SK-N-SH (cell line): ENCODE results near the gene UBALD1. TPM values are rescaled to one million over a fixed set of nuclear protein-coding genes. Genes with fewer than 3 reads are reported as not detected.

Source experiments
- CTCF ChIA-PET: fragments of 300-600, 350-600 bp; formaldehyde crosslinking; extraction: SDS; loops from one replicate; lab custom pipeline; 2021; lab: Yijun Ruan, JAX
- POLR2A ChIA-PET: fragments of 350-600 bp; sonication (Branson Sonifier 250); formaldehyde crosslinking; extraction: SDS; loops from one replicate; lab custom pipeline; 2020; ENCODE audit warnings: antibody characterized with exemption, inconsistent platforms; lab: Yijun Ruan, JAX
- DNase-seq: peaks from one replicate; pipeline ENCODE4 v3.0.0; 2012
- H2AFZ ChIP-seq: fragments of 200-600 bp; sonication (generic); 2 replicates; pipeline ENCODE4 v1.8.1; 2016; ENCODE audit warnings: antibody characterized with exemption, mild to moderate bottlenecking, low read depth
- H3F3A ChIP-seq: fragments of 200-600 bp; sonication (generic); replicated peaks from 2 replicates; pipeline ENCODE3; 2016; ENCODE audit warnings: antibody characterized with exemption, mild to moderate bottlenecking; ENCODE audit not compliant: insufficient read depth
- H3K27ac ChIP-seq, 2 experiments: fragments of 200-500 bp in 1 of 2; fragments of 200-600 bp in 1 of 2; sonication (Bioruptor generic) in 1 of 2; sonication (generic), shearing (Covaris generic) in 1 of 2; 2 replicates each; pipeline versions ENCODE4 v1.5.1 to v1.6.1; 2014 to 2016; ENCODE audit warnings: low read depth in 2 of 2, inconsistent platforms in 1 of 2, low read length in 1 of 2, mild to moderate bottlenecking in 1 of 2, mixed read lengths in 1 of 2
- H3K27me3 ChIP-seq: fragments of 200-600 bp; sonication (generic), shearing (Covaris generic); 2 replicates; pipeline ENCODE4 v1.6.1; 2016; ENCODE audit warnings: mixed run types; ENCODE audit not compliant: insufficient read depth
- H3K36me3 ChIP-seq, 2 experiments: fragments of 200-500 bp in 1 of 2; fragments of 200-600 bp in 1 of 2; sonication (Bioruptor generic) in 1 of 2; sonication (generic) in 1 of 2; replicated peaks in 1 of 2; 2 replicates each; pipeline versions ENCODE3 to v1.5.1; 2014 to 2016; ENCODE audit warnings: low read length in 1 of 2, mild to moderate bottlenecking in 1 of 2; ENCODE audit not compliant: insufficient read depth in 2 of 2, control insufficient read depth in 1 of 2
- H3K4me1 ChIP-seq, 2 experiments: fragments of 200-500 bp in 1 of 2; fragments of 200-600 bp in 1 of 2; sonication (Bioruptor generic) in 1 of 2; sonication (generic), shearing (Covaris generic) in 1 of 2; 2 replicates each; pipeline versions ENCODE4 v1.5.1 to v1.6.1; 2014 to 2016; ENCODE audit warnings: low read depth in 1 of 2, low read length in 1 of 2, mixed run types in 1 of 2; ENCODE audit not compliant: insufficient read depth in 2 of 2, control insufficient read depth in 1 of 2
- H3K4me2 ChIP-seq: fragments of 200-600 bp; sonication (generic), shearing (Covaris generic); 2 replicates; pipeline ENCODE4 v1.6.1; 2017; ENCODE audit warnings: mixed run types
- H3K4me3 ChIP-seq, 2 experiments: fragments of 200-500 bp in 1 of 2; fragments of 200-600 bp in 1 of 2; sonication (Bioruptor generic) in 1 of 2; sonication (generic), shearing (Covaris generic) in 1 of 2; 2 replicates each; pipeline versions ENCODE4 v1.5.1 to v1.8.1; 2014 to 2016; ENCODE audit warnings: low read depth in 2 of 2, inconsistent platforms in 1 of 2, low read length in 1 of 2, mild to moderate bottlenecking in 1 of 2, mixed read lengths in 1 of 2, moderate library complexity in 1 of 2
- H3K79me2 ChIP-seq: fragments of 200-600 bp; sonication (generic); 2 replicates; pipeline ENCODE4 v1.8.1; 2017; ENCODE audit warnings: mild to moderate bottlenecking; ENCODE audit not compliant: insufficient read depth
- H3K9ac ChIP-seq: fragments of 200-600 bp; sonication (generic); 2 replicates; pipeline ENCODE4 v1.6.1; 2017; ENCODE audit warnings: mixed run types
- H3K9me2 ChIP-seq: fragments of 200-600 bp; sonication (generic); 2 replicates; pipeline ENCODE4 v1.6.1; 2017; ENCODE audit warnings: mixed run types
- H3K9me3 ChIP-seq: fragments of 200-600 bp; sonication (generic); 2 replicates; pipeline ENCODE4 v1.6.1; 2017; ENCODE audit warnings: mixed run types, mild to moderate bottlenecking, moderate library complexity
- H4K20me1 ChIP-seq: fragments of 200-600 bp; sonication (generic); 2 replicates; pipeline ENCODE4 v1.6.1; 2017; ENCODE audit warnings: mild to moderate bottlenecking, mixed run types; ENCODE audit not compliant: insufficient read depth
- CHD2 ChIP-seq: fragments of 150-350 bp; IDR thresholded peaks from 2 replicates; pipeline ENCODE4 v1.6.1; 2018; ENCODE audit warnings: low read length; ENCODE audit not compliant: partially characterized antibody
- CTCF ChIP-seq: fragments of 200-600 bp; sonication (generic); IDR thresholded peaks from 2 replicates; pipeline ENCODE4 v1.6.1; 2017; ENCODE audit warnings: antibody characterized with exemption, mild to moderate bottlenecking, moderate library complexity
- ELF1 ChIP-seq: IDR thresholded peaks from 2 replicates; pipeline ENCODE4 v1.4.0; 2012
- EZH2phosphoT487 ChIP-seq: fragments of 200-600 bp; sonication (generic); IDR thresholded peaks from 2 replicates; pipeline ENCODE4 v1.6.1; 2017; ENCODE audit warnings: low read depth, mixed run types, mild to moderate bottlenecking, antibody characterized with exemption, moderate library complexity, borderline replicate concordance
- FOSL2 ChIP-seq: IDR thresholded peaks from 2 replicates; pipeline ENCODE4 v1.4.0; 2012; ENCODE audit warnings: low read depth, mild to moderate bottlenecking, moderate library complexity, borderline replicate concordance
- FOXJ3 ChIP-seq: sonication (generic); formaldehyde crosslinking; IDR thresholded peaks from 2 replicates; pipeline ENCODE4 v1.5.1; 2020; ENCODE audit warnings: mild to moderate bottlenecking, missing genetic modification reagents
- GABPA ChIP-seq: IDR thresholded peaks from 2 replicates; pipeline ENCODE4 v1.4.0; 2012; ENCODE audit warnings: low read depth, mild to moderate bottlenecking
- GATA2 ChIP-seq: sonication (generic); formaldehyde crosslinking; IDR thresholded peaks from 2 replicates; pipeline ENCODE4 v1.5.0; 2020; ENCODE audit warnings: mild to moderate bottlenecking, missing genetic modification reagents
- MEF2A ChIP-seq: IDR thresholded peaks from 2 replicates; pipeline ENCODE4 v1.4.0; 2012; ENCODE audit warnings: low read depth, borderline replicate concordance
- NFIC ChIP-seq: IDR thresholded peaks from 2 replicates; pipeline ENCODE4 v1.4.0; 2012; ENCODE audit warnings: borderline replicate concordance
- NRF1 ChIP-seq: IDR thresholded peaks from 2 replicates; pipeline ENCODE4 v1.6.1; 2012; ENCODE audit warnings: low read depth, mild to moderate bottlenecking, low read length
- PBX3 ChIP-seq: IDR thresholded peaks from 2 replicates; pipeline ENCODE4; 2012
- POLR2AphosphoS5 ChIP-seq: IDR thresholded peaks from 2 replicates; pipeline ENCODE4 v1.6.1; 2012; ENCODE audit warnings: low read depth, low read length
- REST ChIP-seq: IDR thresholded peaks from 2 replicates; pipeline ENCODE4 v1.6.1; 2012; ENCODE audit warnings: mild to moderate bottlenecking, low read depth, low read length, moderate library complexity
- RXRA ChIP-seq: IDR thresholded peaks from 2 replicates; pipeline ENCODE4 v1.4.0; 2012; ENCODE audit warnings: low read depth, mild to moderate bottlenecking, borderline replicate concordance
- TAF1 ChIP-seq: IDR thresholded peaks from 2 replicates; pipeline ENCODE4 v1.6.1; 2012; ENCODE audit warnings: low read depth, mild to moderate bottlenecking, low read length, moderate library complexity, borderline replicate concordance
- TCF12 ChIP-seq: IDR thresholded peaks from 2 replicates; pipeline ENCODE4 v1.4.0; 2012
- TEAD4 ChIP-seq: IDR thresholded peaks from 2 replicates; pipeline ENCODE4 v1.4.0; 2012; ENCODE audit warnings: mild to moderate bottlenecking, borderline replicate concordance; ENCODE audit not compliant: insufficient read depth
- USF2 ChIP-seq: fragments of 150-350 bp; IDR thresholded peaks from 2 replicates; pipeline ENCODE4 v1.6.1; 2017; ENCODE audit warnings: antibody characterized with exemption, low read length, low read depth, borderline replicate concordance
- WGBS: methylation state at CpG from one replicate; pipeline ENCODE4 v1.1.6; 2017; ENCODE audit warnings: low lambda C conversion rate; 5-methylcytosine and 5-hydroxymethylcytosine counted together
- polyA plus RNA-seq, 3 experiments: library from polyadenylated mRNA; depleted of rRNA; stranded (reverse); fragments of >200 nt; gene quantifications; 2 replicates each; pipeline ENCODE4 v1.2.3, GENCODE V29; 2012

Gene UBALD1
- polyA plus RNA-seq, 1 of the 3 experiments (the other 2 are of a cell fraction), result 16.7 TPM

- H3K4me2 ChIP-seq, result no peak overlapping the region
- TF ChIP-seq MEF2A (no peak), ELF1 (no peak), TAF1 (no peak), NFIC (no peak), USF2 (no peak)
- TF ChIP-seq, all 33 proteins: peak for 0
- Histone ChIP-seq H3K79me2 (no peaks in the 10 kb centered on the region), H3K9me3 (no peaks in the 10 kb centered on the region), H3K9me2 (no peaks in the 10 kb centered on the region), H2AFZ (no peak overlapping the region), H3K27ac (no peak overlapping the region), H3K9ac (no peak overlapping the region), H3K36me3 (no peaks in the 10 kb centered on the region), H3K4me3 (no peak overlapping the region), H4K20me1 (no peaks in the 10 kb centered on the region), H3K4me1 (no peaks in the 10 kb centered on the region; a peak in 1 of 4 replicates), H3F3A (no peaks in the 10 kb centered on the region), H3K27me3 (no peaks in the 10 kb centered on the region)
- no peak for DNase-seq
- WGBS, result 49% methylated on average over 6 of the region's 6 CpGs
- ChIA-PET POLR2A (interaction anchor here (0.6 kb wide), 1 partner anchor 46 kb away, joined by 3 read pairs; no protein-coding TSS in a partner anchor), CTCF (interaction anchor here (0.8 to 5.6 kb wide), 4 partner anchors 19 to 82 kb away, joined by 3 to 64 read pairs (median 4); no protein-coding TSS in a partner anchor)
These were observed 25.7 kb downstream of the UBALD1 start for GRCh38 chr16:4588961-4589360.

GRCh38 chr16:4588386-4588785 lies 26.3 kb downstream of the UBALD1 start:
- no peak overlapping the region for H3K9ac ChIP-seq
- H3K9me3 ChIP-seq, result no peaks in the 10 kb centered on the region
- H3K36me3 ChIP-seq, result no peaks in the 10 kb centered on the region
- no peaks in the 10 kb centered on the region for H3K27me3 ChIP-seq
- H3K27ac ChIP-seq, result no peak overlapping the region
- no peak overlapping the region for H2AFZ ChIP-seq
- H3K4me2 ChIP-seq, result no peak overlapping the region
- no peaks in the 10 kb centered on the region; a peak in 1 of 4 replicates for H3K4me1 ChIP-seq
- no peaks in the 10 kb centered on the region for H3K79me2 ChIP-seq
- no peaks in the 10 kb centered on the region for H3K9me2 ChIP-seq
- no peak for DNase-seq
- ChIA-PET POLR2A (interaction anchor here (0.6 kb wide), 1 partner anchor 32 kb away, joined by 3 read pairs; the partner anchor contains the start of gene C16orf96), CTCF (interaction anchor here (0.8 to 5.6 kb wide), 5 partner anchors 20 to 82 kb away, joined by 3 to 64 read pairs (median 5); no protein-coding TSS in a partner anchor)
- WGBS, result 42% methylated on average over 2 of the region's 2 CpGs
- H4K20me1 ChIP-seq, result no peaks in the 10 kb centered on the region
- H3K4me3 ChIP-seq, result no peak overlapping the region
- H3F3A ChIP-seq, result no peaks in the 10 kb centered on the region
- TF ChIP-seq POLR2AphosphoS5 (no peak), FOSL2 (no peak), USF2 (no peak), TEAD4 (no peak), MEF2A (no peak), GATA2 (no peak), TCF12 (no peak), CHD2 (no peak), PBX3 (no peak), TAF1 (no peak), RXRA (no peak), ELF1 (no peak), NRF1 (no peak), EZH2phosphoT487 (no peak), CTCF (no peak), REST (no peak), FOXJ3 (CRISPR knock-in tag) (no peak), GABPA (no peak)
